SJSA1 (cell line): ENCODE data around the gene TEX19. TPM values are rescaled to one million over a fixed set of nuclear protein-coding genes. Genes with fewer than 3 reads are reported as not detected.

Experiments used
- DNase-seq, 2 experiments: peaks; one replicate each; pipeline ENCODE4 v3.0.0-alpha.2; 2015 to 2020; ENCODE audit warnings: low spot score in 2 of 2, low read depth in 1 of 2
- H3K27ac ChIP-seq: fragments of 250-450 bp; sonication (Bioruptor Pico); 2 replicates; pipeline ENCODE4 v1.5.1; 2020; ENCODE audit warnings: mild to moderate bottlenecking, moderate library complexity
- H3K27me3 ChIP-seq: fragments of 250-450 bp; sonication (Bioruptor Pico); replicated peaks from 2 replicates; pipeline ENCODE4 v1.5.1; 2020; ENCODE audit warnings: mild to moderate bottlenecking, moderate library complexity
- H3K36me3 ChIP-seq: fragments of 250-450 bp; sonication (Bioruptor Pico); 2 replicates; pipeline ENCODE4 v1.5.1; 2020; ENCODE audit warnings: mild to moderate bottlenecking
- H3K4me1 ChIP-seq: fragments of 250-450 bp; sonication (Bioruptor Pico); replicated peaks from 2 replicates; pipeline ENCODE4 v1.6.1; 2021; ENCODE audit warnings: mild to moderate bottlenecking
- H3K4me3 ChIP-seq: fragments of 250-450 bp; sonication (Bioruptor Pico); 2 replicates; pipeline ENCODE4 v1.5.1; 2020; ENCODE audit warnings: mild to moderate bottlenecking
- H3K9me3 ChIP-seq: fragments of 250-450 bp; sonication (Bioruptor Pico); replicated peaks from 2 replicates; pipeline ENCODE4 v1.5.1; 2020; ENCODE audit warnings: mild to moderate bottlenecking
- total RNA-seq: library from RNA; depleted of rRNA; stranded (reverse); fragments of >200 nt; shearing (Covaris generic); gene quantifications from 2 replicates; pipeline ENCODE4 v1.2.3, GENCODE V29; 2014

TEX19 gene
- total RNA-seq, 1 experiment from 2014 or later: 0.34 TPM

DNA sequence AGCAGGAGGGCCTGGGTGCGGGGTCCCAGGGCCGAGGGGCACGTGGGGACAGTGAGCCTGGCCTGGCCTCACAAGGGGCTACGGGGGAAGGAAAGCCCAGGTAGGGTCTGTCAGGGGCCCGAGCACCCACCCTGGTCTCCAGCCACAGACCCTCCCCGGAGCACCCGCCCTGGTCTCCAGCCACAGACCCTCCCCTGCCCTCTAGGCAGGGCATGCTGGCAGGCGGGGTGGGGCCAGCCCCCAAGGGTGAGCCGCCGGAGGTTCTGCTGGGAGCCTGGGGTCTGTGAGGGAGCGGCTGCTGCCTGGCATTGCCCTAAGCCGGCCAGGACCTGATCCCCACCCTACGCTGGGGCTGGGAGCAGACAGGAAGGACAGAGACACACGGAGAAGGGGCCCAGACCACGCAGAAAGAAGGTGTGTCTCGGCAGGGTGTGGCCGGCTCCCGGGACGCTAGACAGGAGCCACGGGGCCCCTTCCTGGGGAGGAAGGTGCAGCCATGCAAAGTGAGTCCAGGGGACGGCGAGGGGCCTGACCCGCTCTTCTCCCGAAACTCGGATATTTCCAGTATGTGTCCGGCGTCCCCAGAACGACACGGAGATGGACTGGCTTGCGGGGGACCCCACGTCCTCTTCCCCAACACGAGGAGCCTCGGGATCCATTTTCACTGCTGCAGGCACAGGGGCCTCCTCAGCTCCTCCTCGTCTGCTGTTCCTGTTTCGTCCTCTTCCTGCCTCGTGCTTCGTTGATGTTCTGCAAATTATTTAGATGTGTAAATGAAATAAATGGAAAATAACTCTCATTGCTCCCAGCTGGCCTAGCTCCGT lies 28.0 kb downstream of the TEX19 start:
- H3K9me3 ChIP-seq: no peaks in the 10 kb centered on the region
- no peak for DNase-seq
- peak overlapping the region; percentile 39 for H3K27ac ChIP-seq
- H3K4me3 ChIP-seq: no peak overlapping the region
- peaks cover 15% of the 10 kb centered on the region for H3K36me3 ChIP-seq
- peaks cover 41% of the 10 kb centered on the region for H3K4me1 ChIP-seq
- no peaks in the 10 kb centered on the region for H3K27me3 ChIP-seq

DNA sequence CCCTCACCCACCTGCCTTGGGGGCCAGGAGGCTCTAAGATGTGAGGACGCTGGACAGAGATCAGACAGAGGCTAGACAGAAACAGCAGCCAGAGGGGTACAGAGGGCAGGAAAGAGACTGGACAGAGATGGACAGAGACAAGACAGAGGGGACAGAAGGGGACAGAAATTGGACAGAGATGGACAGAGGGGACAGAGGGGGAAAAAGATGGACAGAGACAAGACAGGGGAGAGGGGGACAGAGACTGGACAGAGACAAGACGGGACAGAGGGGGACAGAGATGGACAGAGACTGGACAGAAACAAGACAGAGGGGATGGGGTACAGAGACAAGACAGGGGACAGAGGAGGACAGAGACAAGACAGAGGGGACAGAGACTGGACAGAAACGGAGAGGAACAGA lies 28.7 kb downstream of the TEX19 start:
- Histone ChIP-seq H3K9me3 (no peaks in the 10 kb centered on the region), H3K36me3 (peaks cover 21% of the 10 kb centered on the region), H3K4me1 (peaks cover 41% of the 10 kb centered on the region), H3K4me3 (no peak overlapping the region), H3K27ac (no peak overlapping the region), H3K27me3 (no peaks in the 10 kb centered on the region)
- DNase-seq: no peak

DNA sequence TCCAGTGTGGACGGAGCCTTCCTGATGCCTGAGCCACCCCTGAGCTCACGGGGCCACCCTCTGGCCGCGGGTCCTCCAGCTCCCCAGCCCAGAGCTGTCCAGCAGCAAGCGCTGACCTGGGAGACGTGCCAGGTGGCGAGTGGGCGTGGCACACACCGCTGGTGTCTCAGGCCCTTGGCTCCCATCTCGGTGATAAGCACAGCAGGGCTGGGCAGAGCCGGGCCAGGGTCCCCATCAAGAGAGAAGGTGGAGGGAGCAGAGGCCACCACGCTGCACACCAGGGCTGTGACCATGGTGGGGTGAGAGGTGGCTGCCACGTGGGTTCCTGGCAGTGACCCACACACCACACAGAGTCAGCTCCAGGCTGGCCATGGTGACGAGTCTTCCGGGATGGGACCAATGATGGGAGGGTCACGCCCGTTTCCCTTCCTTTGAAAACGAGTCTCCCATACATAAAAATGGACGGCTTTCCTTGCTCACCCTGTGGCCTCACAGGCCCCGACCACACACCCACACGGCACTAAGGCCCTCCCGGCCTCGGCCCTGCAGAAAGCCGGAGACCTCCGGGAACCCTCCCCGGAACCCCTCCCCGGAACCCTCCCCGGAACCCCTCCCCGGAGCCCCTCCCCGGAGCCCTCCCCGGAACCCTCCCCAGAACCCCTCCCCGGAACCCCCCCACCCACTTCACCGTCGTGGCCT lies 29.3 kb downstream of the TEX19 start:
- H3K4me1 ChIP-seq: peaks cover 41% of the 10 kb centered on the region
- H3K9me3 ChIP-seq: no peaks in the 10 kb centered on the region
- peak in 1 of 2 experiments; percentile 59 for DNase-seq
- H3K27ac ChIP-seq: no peak overlapping the region
- no peaks in the 10 kb centered on the region for H3K27me3 ChIP-seq
- H3K36me3 ChIP-seq: peaks cover 28% of the 10 kb centered on the region
- H3K4me3 ChIP-seq: no peak overlapping the region

DNA sequence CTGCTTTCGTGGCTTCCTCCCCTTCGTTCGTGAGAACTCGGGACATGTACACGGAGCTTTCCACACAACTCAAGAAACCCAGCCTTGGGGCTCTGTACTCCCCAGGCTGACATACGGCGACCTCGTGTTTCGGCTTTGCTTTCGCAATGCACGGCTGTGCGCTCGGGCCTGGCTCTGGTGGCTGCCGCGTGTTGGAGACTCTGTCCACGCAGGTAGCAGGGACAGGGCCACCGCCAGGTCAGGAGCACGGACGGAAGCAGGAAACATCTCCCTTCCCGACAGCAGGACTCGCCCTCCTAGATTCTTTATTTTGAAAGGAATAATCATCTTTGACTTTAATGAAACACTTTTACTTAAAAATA lies 29.9 kb downstream of the TEX19 start:
- no peaks in the 10 kb centered on the region for H3K27me3 ChIP-seq
- peaks cover 41% of the 10 kb centered on the region for H3K4me1 ChIP-seq
- H3K36me3 ChIP-seq: peaks cover 33% of the 10 kb centered on the region
- H3K9me3 ChIP-seq: no peaks in the 10 kb centered on the region
- H3K4me3 ChIP-seq: no peak overlapping the region
- H3K27ac ChIP-seq: no peak overlapping the region
- no peak for DNase-seq

DNA sequence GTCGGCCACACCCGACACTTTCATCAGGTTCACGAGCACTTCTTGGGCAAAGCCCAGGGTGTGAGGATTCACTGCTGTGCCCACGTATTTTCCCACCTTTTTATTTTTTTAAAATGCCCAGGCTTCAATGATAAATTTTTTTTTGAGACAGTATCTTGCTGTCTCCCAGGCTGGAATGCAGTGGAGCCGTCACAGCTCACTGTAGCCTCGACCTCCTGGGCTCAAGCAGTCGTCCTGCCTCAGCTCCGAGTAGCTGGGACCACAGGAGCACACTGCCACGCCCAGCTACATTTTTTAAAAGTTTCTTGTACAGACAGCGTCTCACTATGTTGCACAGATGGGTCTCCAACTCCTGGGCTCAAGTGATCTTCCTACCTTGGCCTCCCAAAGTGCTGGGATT lies 30.3 kb downstream of the TEX19 start:
- Histone ChIP-seq H3K27me3 (no peaks in the 10 kb centered on the region), H3K4me1 (peaks cover 38% of the 10 kb centered on the region), H3K4me3 (no peak overlapping the region), H3K27ac (no peak overlapping the region), H3K36me3 (peaks cover 36% of the 10 kb centered on the region), H3K9me3 (no peaks in the 10 kb centered on the region)
- no peak for DNase-seq

DNA sequence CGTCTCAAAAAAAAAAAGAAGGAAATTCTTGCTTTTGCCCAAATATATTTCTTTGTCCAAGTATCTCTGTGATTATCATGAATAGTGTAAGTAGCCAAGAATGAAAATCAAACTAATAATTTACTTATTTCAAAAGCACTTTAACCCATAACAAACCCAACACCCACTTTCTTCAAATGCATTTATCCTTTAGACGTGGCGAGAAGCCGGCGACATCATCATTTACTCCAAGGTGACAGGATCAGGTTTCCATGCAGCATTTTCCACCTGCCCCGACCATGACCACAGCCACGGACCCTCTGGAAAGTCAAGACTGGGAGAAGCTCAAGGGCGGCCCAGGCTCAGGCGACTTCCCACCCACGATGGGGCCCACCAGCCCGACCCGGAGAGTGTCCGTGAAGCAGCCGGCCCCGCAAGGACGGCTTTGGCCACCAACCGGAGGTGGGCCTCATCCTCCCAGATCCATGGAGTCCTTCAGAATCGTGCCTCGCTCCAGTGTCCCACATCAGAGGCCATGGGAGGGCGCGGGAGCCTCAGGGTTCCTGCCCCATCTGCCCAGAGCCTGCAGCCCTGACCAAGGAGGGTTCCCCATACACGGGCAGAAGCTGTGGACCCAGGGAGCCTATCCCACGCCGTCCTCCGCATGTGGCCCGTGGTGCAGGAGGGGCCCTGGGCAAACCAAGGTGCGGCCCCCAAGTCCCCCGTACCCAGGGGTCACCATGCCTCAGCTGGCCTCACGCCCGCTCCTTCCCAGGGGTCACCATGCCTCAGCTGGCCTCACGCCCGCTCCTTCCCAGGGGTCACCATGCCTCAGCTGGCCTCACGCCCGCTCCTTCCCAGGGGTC lies 31.2 kb downstream of the TEX19 start:
- H3K4me3 ChIP-seq: no peak overlapping the region
- DNase-seq: no peak
- no peaks in the 10 kb centered on the region for H3K27me3 ChIP-seq
- peaks cover 30% of the 10 kb centered on the region for H3K4me1 ChIP-seq
- H3K9me3 ChIP-seq: no peaks in the 10 kb centered on the region
- no peak overlapping the region for H3K27ac ChIP-seq
- peaks cover 42% of the 10 kb centered on the region for H3K36me3 ChIP-seq

DNA sequence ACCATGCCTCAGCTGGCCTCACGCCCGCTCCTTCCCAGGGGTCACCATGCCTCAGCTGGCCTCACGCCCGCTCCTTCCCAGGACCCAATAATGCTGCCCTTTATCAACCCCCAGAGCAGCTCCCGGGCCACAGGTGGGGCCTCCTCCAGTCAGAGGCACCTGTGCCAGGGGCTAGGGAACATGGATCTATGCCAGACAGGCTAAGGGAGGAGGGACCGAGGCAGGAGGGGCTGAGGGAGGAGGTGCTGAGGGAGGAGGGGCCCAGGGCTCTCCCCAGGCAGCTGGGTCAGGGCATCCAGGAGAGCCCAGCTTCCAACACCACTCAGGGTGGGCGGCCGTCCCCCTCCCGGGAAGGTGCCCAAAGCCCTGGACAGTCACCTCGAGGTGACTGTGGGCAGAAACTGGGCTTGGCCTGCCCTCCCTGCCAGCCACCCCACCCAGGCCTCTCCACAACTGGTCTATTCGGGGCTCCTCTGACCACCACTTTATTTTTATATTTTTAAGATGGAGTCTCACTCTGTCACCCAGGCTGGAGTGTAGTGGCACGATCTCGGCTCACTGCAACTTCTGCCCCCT lies 31.9 kb downstream of the TEX19 start:
- Histone ChIP-seq H3K9me3 (no peaks in the 10 kb centered on the region), H3K27ac (no peak overlapping the region), H3K4me3 (no peak overlapping the region), H3K36me3 (peaks cover 48% of the 10 kb centered on the region), H3K4me1 (peaks cover 23% of the 10 kb centered on the region), H3K27me3 (no peaks in the 10 kb centered on the region)
- no peak for DNase-seq

DNA sequence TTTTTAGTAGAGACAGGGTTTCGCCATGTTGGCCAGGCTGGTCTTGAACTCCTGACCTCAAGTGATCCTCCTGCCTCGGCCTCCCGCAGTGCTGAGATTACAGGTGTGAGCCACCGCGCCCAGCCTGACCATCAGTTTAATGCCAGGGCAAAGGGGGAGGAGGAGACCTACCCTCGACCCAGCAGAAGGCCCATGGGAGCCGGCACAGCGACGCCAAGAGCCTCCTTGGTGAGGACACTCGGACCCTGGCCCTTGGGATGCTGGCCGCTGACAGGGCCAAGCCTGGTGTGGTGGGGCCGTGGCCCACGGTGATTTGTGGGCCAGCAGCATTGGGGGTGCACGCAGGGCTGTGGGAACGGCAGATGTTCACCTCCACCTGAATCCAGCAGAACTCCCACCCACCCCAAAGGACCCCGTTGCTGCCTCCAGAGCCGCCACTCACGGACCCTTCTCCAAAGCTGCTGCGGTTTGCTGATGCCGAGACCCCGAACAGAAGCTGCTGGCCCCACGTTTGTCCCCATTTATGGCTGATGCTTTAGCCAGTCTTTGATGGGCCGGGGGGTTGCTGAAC lies 32.5 kb downstream of the TEX19 start:
- Histone ChIP-seq H3K4me3 (no peak overlapping the region), H3K27ac (no peak overlapping the region), H3K4me1 (peaks cover 20% of the 10 kb centered on the region), H3K9me3 (no peaks in the 10 kb centered on the region), H3K36me3 (peaks cover 51% of the 10 kb centered on the region), H3K27me3 (no peaks in the 10 kb centered on the region)
- no peak for DNase-seq

DNA sequence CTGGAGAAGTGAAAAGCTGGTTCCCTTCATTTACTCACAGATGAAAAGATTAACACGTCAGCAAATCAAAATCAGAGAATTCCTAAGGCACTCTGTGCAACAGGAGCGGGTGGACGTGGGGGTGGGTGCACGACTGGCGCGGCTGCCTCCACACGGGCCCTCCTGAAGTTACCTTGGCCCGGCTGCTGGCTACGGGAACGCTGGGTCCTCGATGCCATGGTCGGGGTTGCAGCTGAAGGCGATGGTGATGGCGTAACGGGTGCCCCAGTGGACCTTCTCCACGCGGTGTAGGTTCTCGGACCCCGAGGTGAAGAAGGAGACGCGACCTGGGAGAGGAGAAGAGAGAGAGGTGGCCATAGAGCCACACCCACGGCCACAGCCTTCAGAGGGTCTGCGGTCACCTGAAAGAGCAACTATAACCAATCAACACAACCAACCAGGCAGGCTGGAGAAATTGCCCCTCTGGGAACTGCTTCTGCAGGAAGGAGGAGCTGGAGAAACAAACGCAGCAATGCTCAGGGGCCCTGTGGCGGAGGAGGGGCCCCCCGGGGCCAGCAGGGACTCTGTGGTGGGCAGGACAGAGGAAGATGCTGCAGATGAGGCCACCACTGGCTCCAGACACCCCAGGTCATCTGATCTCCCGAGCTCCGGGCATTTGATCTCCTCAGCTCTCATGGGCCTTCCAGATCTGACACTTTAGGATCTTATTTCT lies 33.3 kb downstream of the TEX19 start:
- H3K4me3 ChIP-seq: no peak overlapping the region
- no peak overlapping the region for H3K27ac ChIP-seq
- DNase-seq: no peak
- no peaks in the 10 kb centered on the region for H3K9me3 ChIP-seq
- H3K36me3 ChIP-seq: peaks cover 55% of the 10 kb centered on the region
- H3K4me1 ChIP-seq: peaks cover 17% of the 10 kb centered on the region
- no peaks in the 10 kb centered on the region for H3K27me3 ChIP-seq

DNA sequence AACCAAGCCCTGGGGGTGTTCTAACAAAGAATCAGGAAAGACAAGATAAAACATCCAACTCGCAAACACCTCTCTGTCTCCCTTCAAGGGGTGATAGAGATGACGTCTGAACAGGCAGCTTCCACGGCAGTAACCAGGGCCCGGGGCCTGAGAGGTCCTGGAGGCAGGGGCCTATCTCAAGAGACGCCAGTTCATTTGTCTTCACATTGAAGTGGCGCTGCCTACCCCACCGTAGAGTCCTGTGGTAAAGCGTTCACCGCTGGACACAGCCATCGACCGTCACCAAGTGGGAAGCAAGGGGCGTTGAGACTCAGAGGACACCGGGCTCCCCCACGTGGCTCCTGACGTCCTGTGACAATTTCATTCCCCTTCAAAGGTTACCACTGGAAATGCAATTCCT lies 33.9 kb downstream of the TEX19 start:
- Histone ChIP-seq H3K9me3 (no peaks in the 10 kb centered on the region), H3K4me1 (peaks cover 11% of the 10 kb centered on the region), H3K36me3 (peaks cover 60% of the 10 kb centered on the region), H3K27me3 (no peaks in the 10 kb centered on the region), H3K27ac (no peak overlapping the region), H3K4me3 (no peak overlapping the region)
- no peak for DNase-seq

DNA sequence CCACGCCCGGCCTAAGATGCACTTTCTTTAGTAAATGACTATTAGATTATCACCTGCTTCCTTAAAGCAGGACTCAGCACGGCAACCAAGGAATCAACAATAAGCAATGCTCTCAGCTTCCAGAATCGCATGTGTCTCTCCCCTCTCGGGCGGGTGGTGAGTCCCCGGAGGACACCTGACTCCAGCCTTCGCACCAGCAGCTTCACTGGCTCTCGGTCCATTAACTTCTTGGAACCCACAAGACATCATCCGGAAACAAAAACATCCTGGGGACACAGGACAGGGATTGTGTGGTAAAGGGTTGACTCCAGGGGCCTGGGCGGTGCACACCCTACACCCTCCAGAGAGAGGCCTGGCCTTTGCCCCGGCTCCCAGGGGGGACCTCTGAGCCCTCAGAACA lies 35.2 kb downstream of the TEX19 start:
- DNase-seq: no peak
- no peaks in the 10 kb centered on the region for H3K27me3 ChIP-seq
- H3K27ac ChIP-seq: no peak overlapping the region
- no peaks in the 10 kb centered on the region for H3K9me3 ChIP-seq
- H3K36me3 ChIP-seq: peaks cover 65% of the 10 kb centered on the region
- peaks cover 9% of the 10 kb centered on the region for H3K4me1 ChIP-seq
- H3K4me3 ChIP-seq: no peak overlapping the region

DNA sequence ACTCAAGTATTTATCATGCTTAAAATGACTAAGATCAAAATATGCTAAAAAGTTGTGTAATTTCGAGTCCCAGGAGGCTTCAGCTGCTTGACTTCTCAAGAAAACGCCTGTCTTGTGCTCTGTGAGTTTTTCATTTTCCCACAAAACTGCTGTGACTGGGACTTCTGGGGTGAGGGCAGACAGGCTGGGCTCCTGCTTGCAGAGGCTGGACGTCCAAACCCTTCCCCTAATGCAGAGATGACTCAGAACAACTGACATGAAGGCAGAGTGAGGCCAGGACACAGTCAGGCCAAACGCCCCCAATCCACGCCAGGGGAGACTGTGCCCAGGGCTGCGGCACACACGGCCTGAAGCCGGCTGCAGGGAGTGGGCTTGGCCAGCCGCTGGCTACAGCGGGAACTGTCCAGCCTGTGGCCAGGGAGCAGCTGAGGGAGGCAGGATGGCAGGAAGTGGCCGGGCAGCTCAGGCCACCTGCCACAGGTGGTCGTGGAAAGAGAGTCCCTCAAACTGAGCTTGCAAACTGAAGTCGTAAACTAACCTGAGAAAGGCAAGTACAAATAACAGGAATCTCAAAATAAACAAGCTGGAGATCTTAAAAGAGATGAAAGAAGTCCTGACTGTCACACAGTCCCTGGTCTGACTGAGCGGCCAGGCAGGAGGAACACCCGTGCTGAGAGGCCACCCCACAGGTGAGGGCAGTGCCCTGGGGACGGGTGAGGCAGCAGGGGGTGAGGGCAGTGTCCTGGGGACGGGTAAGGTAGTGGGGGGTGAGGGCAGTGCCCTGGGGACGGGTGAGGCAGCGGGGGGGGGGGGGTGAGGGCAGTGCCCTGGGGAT lies 37.8 kb downstream of the TEX19 start:
- H3K36me3 ChIP-seq: peaks cover 77% of the 10 kb centered on the region
- no peaks in the 10 kb centered on the region for H3K27me3 ChIP-seq
- H3K27ac ChIP-seq: no peak overlapping the region
- DNase-seq: no peak
- no peaks in the 10 kb centered on the region for H3K9me3 ChIP-seq
- H3K4me3 ChIP-seq: no peak overlapping the region
- peaks cover 16% of the 10 kb centered on the region for H3K4me1 ChIP-seq
